Gastroesophageal sphincter (tissue), 4 donors: ENCODE measurements around the gene PIGW. TPM values are rescaled to one million over a fixed set of nuclear protein-coding genes. Genes with fewer than 3 reads are reported as not detected.

Source experiments
- ATAC-seq: fragments of 150-250 bp; one replicate; pipeline ENCODE4 v1.9.1; 2016; ENCODE audit warnings: mild to moderate bottlenecking, moderate library complexity
- H3K27ac ChIP-seq, 4 donors: fragments of 200-600 bp; sonication (generic) in 3 of 4; 1 replicate in 3 of 4; 2 replicates in 1 of 4; pipeline ENCODE4 v1.5.1; 2016 to 2019
- H3K27me3 ChIP-seq: fragments of 200-600 bp; sonication (generic); one replicate; pipeline ENCODE4 v1.5.1; 2019
- H3K36me3 ChIP-seq, 2 donors: fragments of 200-600 bp; sonication (generic); one replicate each; pipeline ENCODE4 v1.5.1; 2019; ENCODE audit warnings: control low read depth in 1 of 2
- H3K4me1 ChIP-seq, 3 donors: fragments of 200-600 bp; sonication (generic); 1 replicate in 2 of 3; 2 replicates in 1 of 3; pipeline ENCODE4 v1.5.1; 2016 to 2019; ENCODE audit warnings: control low read depth in 2 of 3
- H3K4me3 ChIP-seq, 2 donors: fragments of 200-600 bp; sonication (generic); one replicate each; pipeline ENCODE4 v1.5.1; 2019; ENCODE audit warnings: mild to moderate bottlenecking in 1 of 2, moderate library complexity in 1 of 2
- H3K9me3 ChIP-seq, 3 donors: fragments of 200-600 bp; sonication (generic); one replicate each; pipeline ENCODE4 v1.5.1; 2017 to 2019; ENCODE audit warnings: control low read depth in 2 of 3
- EP300 ChIP-seq: sonication (generic); formaldehyde crosslinking; IDR thresholded peaks from one replicate; pipeline ENCODE4 v1.6.1; 2017; ENCODE audit warnings: antibody characterized with exemption, mild to moderate bottlenecking
- POLR2A ChIP-seq, 2 donors: fragments of 450-650 bp; IDR thresholded peaks; one replicate each; pipeline ENCODE4 v1.6.1; 2017; ENCODE audit warnings: antibody characterized with exemption in 2 of 2, mild to moderate bottlenecking in 2 of 2, moderate library complexity in 1 of 2
- POLR2AphosphoS5 ChIP-seq: sonication (generic); formaldehyde crosslinking; IDR thresholded peaks from one replicate; pipeline ENCODE4 v1.6.1; 2017; ENCODE audit warnings: antibody characterized with exemption
- WGBS, 2 donors: methylation state at CpG; one replicate each; pipeline ENCODE4 v1.1.5; 2018; ENCODE audit warnings: low coverage in 1 of 2; 5-methylcytosine and 5-hydroxymethylcytosine counted together
- total RNA-seq, 4 donors: library from RNA; depleted of rRNA; stranded (reverse); fragments of >200 nt; gene quantifications; one replicate each; pipeline ENCODE4 v1.1.0, GENCODE V29; 2016
- TF ChIP-seq, protein P1 (sequence below), 4 experiments: fragments of 200-600 bp in 2 of 4; fragments of 450-650 bp in 2 of 4; sonication (generic) in 1 of 4; IDR thresholded peaks; one replicate each; pipeline ENCODE4 v1.5.1; 2017 to 2019; ENCODE audit warnings: antibody characterized with exemption in 4 of 4, mild to moderate bottlenecking in 2 of 4, moderate library complexity in 2 of 4

PIGW gene
- total RNA-seq, 4 donors from 2014 or later, result 3.3 to 5.3 (median 4.4) TPM

DNA sequence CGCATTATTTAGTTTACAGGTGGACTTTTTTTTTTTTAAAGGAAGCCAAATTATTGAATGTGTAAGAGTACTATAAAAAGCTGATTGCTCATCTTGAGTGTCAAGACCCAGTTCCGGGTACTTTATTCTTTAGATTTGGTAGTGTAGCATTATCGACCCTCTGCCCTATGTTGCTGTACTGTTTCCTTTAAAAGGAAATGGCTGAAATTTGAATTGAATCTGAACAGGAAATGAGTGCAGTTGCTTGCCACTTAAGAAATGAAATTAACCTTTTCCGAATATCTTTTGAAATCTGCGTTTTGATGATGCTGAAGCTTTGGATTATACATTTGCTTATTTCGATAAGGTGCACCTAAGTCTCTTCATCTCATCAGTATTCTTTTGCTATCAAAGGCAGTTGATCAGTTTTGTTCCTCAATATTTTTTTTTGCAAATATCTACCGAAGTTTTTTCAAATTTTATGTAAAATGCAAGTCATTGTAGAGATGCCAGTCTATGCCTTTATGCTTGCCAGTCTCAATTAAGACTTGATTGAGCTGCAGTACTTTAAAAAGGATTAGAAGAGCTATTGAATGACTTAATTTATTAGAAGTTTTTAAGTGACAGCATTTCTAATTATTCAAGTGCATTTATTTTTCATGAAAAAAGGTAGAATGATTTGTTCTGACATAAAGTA, 11.8 kb downstream of the PIGW start:
- TF ChIP-seq, protein P1, sequence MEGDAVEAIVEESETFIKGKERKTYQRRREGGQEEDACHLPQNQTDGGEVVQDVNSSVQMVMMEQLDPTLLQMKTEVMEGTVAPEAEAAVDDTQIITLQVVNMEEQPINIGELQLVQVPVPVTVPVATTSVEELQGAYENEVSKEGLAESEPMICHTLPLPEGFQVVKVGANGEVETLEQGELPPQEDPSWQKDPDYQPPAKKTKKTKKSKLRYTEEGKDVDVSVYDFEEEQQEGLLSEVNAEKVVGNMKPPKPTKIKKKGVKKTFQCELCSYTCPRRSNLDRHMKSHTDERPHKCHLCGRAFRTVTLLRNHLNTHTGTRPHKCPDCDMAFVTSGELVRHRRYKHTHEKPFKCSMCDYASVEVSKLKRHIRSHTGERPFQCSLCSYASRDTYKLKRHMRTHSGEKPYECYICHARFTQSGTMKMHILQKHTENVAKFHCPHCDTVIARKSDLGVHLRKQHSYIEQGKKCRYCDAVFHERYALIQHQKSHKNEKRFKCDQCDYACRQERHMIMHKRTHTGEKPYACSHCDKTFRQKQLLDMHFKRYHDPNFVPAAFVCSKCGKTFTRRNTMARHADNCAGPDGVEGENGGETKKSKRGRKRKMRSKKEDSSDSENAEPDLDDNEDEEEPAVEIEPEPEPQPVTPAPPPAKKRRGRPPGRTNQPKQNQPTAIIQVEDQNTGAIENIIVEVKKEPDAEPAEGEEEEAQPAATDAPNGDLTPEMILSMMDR (IDR thresholded peaks at IDR 0.05), result no peak
- no peak for TF ChIP-seq POLR2A (IDR thresholded peaks at IDR 0.05)
- TF ChIP-seq POLR2AphosphoS5, result no peak
- TF ChIP-seq EP300, result no peak
- Histone ChIP-seq H3K27ac (peak overlapping the region; percentile 76 to 100 (median 100)), H3K36me3 (peaks cover 0 to 13% of the 10 kb centered on the region in 2 donors), H3K4me3 (peak overlapping the region; percentile 71 to 100), H3K27me3 (no peaks in the 10 kb centered on the region), H3K4me1 (peaks cover 0 to 75% (median 18%) of the 10 kb centered on the region in 3 donors), H3K9me3 (no peaks in the 10 kb centered on the region)
- 11 to 12% methylated on average over 7 of the region's 7 CpGs for WGBS, 2 donors
- ATAC-seq, result no peak

DNA sequence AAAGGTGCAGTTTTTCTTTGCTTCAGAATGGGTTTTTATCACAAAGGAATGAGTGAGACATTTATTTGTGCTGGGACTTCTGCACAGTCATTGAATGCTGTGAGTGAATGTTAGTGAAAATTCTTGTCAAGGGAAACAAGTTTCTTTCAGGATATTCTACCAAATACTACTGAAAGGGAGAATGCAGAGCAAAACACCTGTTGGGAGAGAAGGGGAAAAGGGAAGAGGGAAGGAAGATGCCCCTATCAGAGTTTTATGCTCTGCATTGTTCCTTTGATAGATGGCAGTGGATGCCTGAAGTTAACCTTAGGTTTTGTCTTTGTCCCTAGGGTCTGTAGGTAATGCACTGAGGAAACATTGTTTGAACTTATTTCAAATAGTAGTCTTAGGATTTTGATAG, 13.0 kb downstream of the PIGW start:
- H3K36me3 ChIP-seq, result peaks cover 0 to 13% of the 10 kb centered on the region in 2 donors
- no peak for TF ChIP-seq POLR2A (IDR thresholded peaks at IDR 0.05)
- TF ChIP-seq, protein P1 (IDR thresholded peaks at IDR 0.05), result no peak
- TF ChIP-seq EP300, result no peak
- TF ChIP-seq POLR2AphosphoS5, result no peak
- H3K27me3 ChIP-seq, result no peaks in the 10 kb centered on the region
- ATAC-seq, result no peak
- peak overlapping the region in 1 of 2 donors; percentile 100 for H3K4me3 ChIP-seq
- H3K4me1 ChIP-seq, result peaks cover 0 to 83% (median 18%) of the 10 kb centered on the region in 3 donors
- peak overlapping the region in 1 of 4 donors; percentile 59 for H3K27ac ChIP-seq
- no peaks in the 10 kb centered on the region for H3K9me3 ChIP-seq

DNA sequence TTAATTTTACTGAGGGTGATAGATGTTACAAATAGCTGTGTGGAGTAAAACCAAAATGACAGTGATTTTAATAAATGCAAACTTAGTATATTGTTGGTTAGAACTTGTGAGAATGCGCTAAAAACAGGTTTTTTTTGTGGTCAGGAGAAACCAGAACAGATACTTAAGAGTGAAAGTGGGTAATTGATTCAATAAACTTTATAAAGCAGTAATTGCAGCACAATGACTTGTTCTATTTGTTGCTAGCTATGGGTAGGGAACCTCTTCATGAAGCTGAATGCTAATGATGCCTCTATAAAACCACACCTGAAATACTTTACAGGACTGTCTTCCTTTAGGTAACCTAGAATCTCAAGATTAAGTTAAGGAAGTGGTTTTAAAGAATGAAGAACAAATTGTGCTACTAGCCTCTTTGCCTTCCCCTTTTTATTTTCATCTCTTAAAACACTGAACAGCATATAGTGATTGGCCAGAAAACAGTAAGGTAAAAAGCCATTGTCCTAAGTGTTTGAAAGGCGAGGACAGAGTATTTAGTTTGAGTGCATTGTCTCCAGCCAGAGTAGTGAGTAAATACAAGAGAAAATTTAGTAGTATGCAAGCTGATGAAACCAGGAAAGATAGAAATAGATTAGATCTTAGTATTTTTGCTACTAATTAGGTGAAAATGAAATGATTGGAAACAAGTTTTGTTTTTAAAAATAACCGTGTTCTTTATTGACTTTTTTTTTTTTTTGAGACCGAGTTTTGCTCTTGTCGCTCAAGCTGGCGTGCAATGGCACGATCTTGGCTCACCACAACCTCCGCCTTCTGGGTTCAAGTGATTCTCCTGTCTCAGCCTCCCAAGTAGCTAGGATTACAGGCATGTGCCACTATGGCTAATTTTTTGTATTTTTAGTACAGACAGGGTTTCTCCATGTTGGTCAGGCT, 16.0 kb downstream of the PIGW start:
- Histone ChIP-seq H3K27me3 (no peaks in the 10 kb centered on the region), H3K4me1 (peaks cover 0 to 95% (median 21%) of the 10 kb centered on the region in 3 donors), H3K4me3 (no peak overlapping the region), H3K36me3 (peaks cover 0 to 22% of the 10 kb centered on the region in 2 donors), H3K27ac (no peak overlapping the region), H3K9me3 (no peaks in the 10 kb centered on the region)
- no peak for ATAC-seq
- TF ChIP-seq POLR2A (IDR thresholded peaks at IDR 0.05) (no peak), EP300 (no peak), POLR2AphosphoS5 (no peak)
- TF ChIP-seq, protein P1 (IDR thresholded peaks at IDR 0.05), result no peak
- 81 to 82% methylated on average over 5 to 8 of the region's 8 CpGs for WGBS, 2 donors

DNA sequence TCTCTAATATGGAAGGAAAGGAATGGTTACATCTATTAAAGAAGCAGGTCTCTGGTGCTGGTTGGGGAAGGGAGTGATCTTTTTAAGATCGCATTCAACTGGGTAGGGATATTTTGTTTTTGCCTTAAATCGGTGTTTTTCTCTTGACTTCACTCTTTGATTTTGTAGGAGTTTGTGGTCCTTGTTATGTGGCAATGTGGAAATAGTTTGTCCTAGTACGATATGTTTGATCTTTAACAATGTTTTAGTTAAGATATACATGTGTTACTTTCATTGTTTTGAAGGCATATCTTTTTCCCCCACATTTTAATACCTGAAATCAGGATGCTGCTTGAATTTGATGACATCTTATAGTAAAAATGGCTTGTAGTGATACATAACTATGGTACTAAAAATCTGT, 18.7 kb downstream of the PIGW start:
- Histone ChIP-seq H3K27me3 (no peaks in the 10 kb centered on the region), H3K4me3 (no peak overlapping the region), H3K36me3 (peaks cover 0 to 43% of the 10 kb centered on the region in 2 donors), H3K9me3 (no peaks in the 10 kb centered on the region), H3K27ac (peak overlapping the region in 1 of 4 donors; percentile 12), H3K4me1 (peaks cover 0 to 74% (median 6%) of the 10 kb centered on the region in 3 donors)
- TF ChIP-seq POLR2A (IDR thresholded peaks at IDR 0.05) (no peak), EP300 (no peak), POLR2AphosphoS5 (no peak)
- TF ChIP-seq, protein P1 (IDR thresholded peaks at IDR 0.05), result no peak
- no peak for ATAC-seq
- WGBS, 2 donors, result 75 to 94% methylated on average over 3 of the region's 3 CpGs
